Measurements from ENCODE around the gene ZFYVE26. TPM values are rescaled to one million over a fixed set of nuclear protein-coding genes. Genes with fewer than 3 reads are reported as not detected.
"Not testable (repeated sequence)": the region's sequence is repeated elsewhere in the genome, so short reads cannot be mapped to it uniquely, and the experiment has no call there.

The ZFYVE26 gene
- total and polyA plus RNA-seq, 5 donors, result 5.2 to 17.0 (median 14.4) TPM

GRCh38 chr14:67703997-67704396, 112.4 kb downstream of the ZFYVE26 start:
- DNase-seq, result no peak
- intact Hi-C loops (cut with DNase I), result loop anchor here (2.0 to 10.0 kb wide), 4 partner anchors 85 to 269 kb away; partner anchors contain the start of gene ARG2 (in 2 of the 4)

DNA sequence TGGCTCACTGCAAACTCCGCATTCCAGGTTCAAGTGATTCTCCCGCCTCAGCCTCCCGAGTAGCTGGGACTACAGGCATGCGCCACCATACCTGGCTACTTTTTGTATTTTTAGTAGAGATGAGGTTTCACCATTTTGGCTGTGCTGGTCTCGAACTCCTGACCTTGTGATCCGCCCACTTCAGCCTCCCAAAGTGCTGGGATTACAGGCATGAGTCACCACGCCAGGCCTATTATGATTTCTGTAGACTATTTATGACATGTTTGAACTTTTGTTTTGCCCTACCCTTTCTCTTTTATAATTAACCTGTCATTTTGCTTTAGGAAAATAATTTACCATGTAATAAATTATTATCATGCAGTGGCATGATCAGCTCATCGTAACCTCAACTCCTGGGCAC, 114.9 kb downstream of the ZFYVE26 start, which contains the start of gene RDH12:
RDH12 (plus strand) TSS at position 395 of the 400 bp plus-strand sequence. CDS start 20,757 bp downstream, outside the sequence.
- H3K4me3 ChIP-seq (ENCODE audit: low read length); ATAC-seq; H3K4me1 ChIP-seq (ENCODE audit: control insufficient read depth, insufficient read depth, low read length); H3K27ac ChIP-seq (ENCODE audit: low read length); H3K9me3 ChIP-seq (ENCODE audit: control insufficient read depth, low read length); DNase-seq; H3K27me3 ChIP-seq (ENCODE audit: control insufficient read depth, insufficient read depth): not testable (repeated sequence)
- intact Hi-C loops (cut with DNase I), result loop anchor here (10.0 kb wide), 3 partner anchors 87 to 267 kb away; partner anchors contain the start of gene ARG2 (in 1 of the 4)
- WGBS, result 93% methylated on average over 8 of the region's 8 CpGs

More at GRCh38 chr14:67703997-67704396, 112.4 kb downstream of the ZFYVE26 start:
- no peaks in the 10 kb centered on the region for H3K27me3 ChIP-seq (ENCODE audit: control insufficient read depth, insufficient read depth)
- H3K4me1 ChIP-seq (ENCODE audit: control insufficient read depth, insufficient read depth, low read length), result no peaks in the 10 kb centered on the region
- no peak overlapping the region for H3K4me3 ChIP-seq (ENCODE audit: low read length)
- ATAC-seq, result no peak
- 41% methylated on average over 3 of the region's 3 CpGs for WGBS
- H3K9me3 ChIP-seq (ENCODE audit: control insufficient read depth, low read length), result no peaks in the 10 kb centered on the region
- H3K27ac ChIP-seq (ENCODE audit: low read length), result no peak overlapping the region

DNA sequence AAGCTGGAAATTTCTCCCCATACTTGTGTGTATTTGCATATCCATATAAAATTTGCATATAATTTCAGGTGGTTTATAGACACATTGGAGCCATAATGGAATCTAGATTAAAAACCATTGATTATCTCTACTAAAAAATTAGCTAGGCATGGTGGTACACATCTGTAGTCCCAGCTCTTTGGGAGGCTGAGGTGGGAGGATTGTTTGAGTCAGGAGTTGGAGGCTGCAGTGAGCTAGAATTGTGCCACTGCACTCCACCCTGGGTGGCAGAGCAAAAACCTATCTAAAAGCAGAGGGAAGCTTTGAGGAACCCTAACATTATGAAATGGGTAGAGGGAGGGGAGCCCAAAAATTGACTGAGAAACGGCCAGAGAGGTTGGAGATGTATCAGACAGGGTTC, 118.2 kb downstream of the ZFYVE26 start:
- no peak for DNase-seq
- ATAC-seq, result no peak
- intact Hi-C loops (cut with DNase I), result no loop called here
- Histone ChIP-seq H3K4me3 (ENCODE audit: low read length) (no peak overlapping the region), H3K9me3 (ENCODE audit: control insufficient read depth, low read length) (no peaks in the 10 kb centered on the region), H3K27ac (ENCODE audit: low read length) (no peak overlapping the region), H3K4me1 (ENCODE audit: control insufficient read depth, insufficient read depth, low read length) (peaks cover 2% of the 10 kb centered on the region), H3K27me3 (ENCODE audit: control insufficient read depth, insufficient read depth) (no peaks in the 10 kb centered on the region)
- WGBS, result 56% methylated on average over 1 of the region's 1 CpG

GRCh38 chr14:67697006-67697405, 119.4 kb downstream of the ZFYVE26 start:
- H3K27me3 ChIP-seq (ENCODE audit: control insufficient read depth, insufficient read depth), result no peaks in the 10 kb centered on the region
- H3K27ac ChIP-seq (ENCODE audit: low read length), result no peak overlapping the region
- no peak overlapping the region for H3K4me3 ChIP-seq (ENCODE audit: low read length)
- intact Hi-C loops (cut with DNase I), result no loop called here
- H3K9me3 ChIP-seq (ENCODE audit: control insufficient read depth, low read length), result no peaks in the 10 kb centered on the region
- no peak for DNase-seq
- no peak for ATAC-seq
- peaks cover 2% of the 10 kb centered on the region for H3K4me1 ChIP-seq (ENCODE audit: control insufficient read depth, insufficient read depth, low read length)
- WGBS, result 86% methylated on average over 4 of the region's 4 CpGs

Other genes with a start within 250 kb of the ZFYVE26 start
- 10 to 100 TPM; 13.1 to 15.4 (median 13.9) TPM for gene PIGH, start 216.3 kb downstream of the ZFYVE26 start, total RNA-seq
- gene PIGH, start 216.3 kb downstream of the ZFYVE26 start, polyA plus RNA-seq, result 13.1 TPM
- under 1 TPM; 0.25 to 0.68 (median 0.51) TPM for gene ARG2, start 196.7 kb downstream of the ZFYVE26 start, total RNA-seq
- gene ARG2, start 196.7 kb downstream of the ZFYVE26 start, polyA plus RNA-seq, result 0.93 TPM
- gene VTI1B, start 142.0 kb downstream of the ZFYVE26 start, total RNA-seq, result 100 to 1,000 TPM; 132 to 155 (median 141) TPM
- gene VTI1B, start 142.0 kb downstream of the ZFYVE26 start, polyA plus RNA-seq, result 117 TPM
- 10 to 100 TPM; 17.5 to 21.5 (median 19.8) TPM for gene RDH11, start 120.8 kb downstream of the ZFYVE26 start, total RNA-seq
- gene RDH11, start 120.8 kb downstream of the ZFYVE26 start, polyA plus RNA-seq, result 18.1 TPM
- not detected for gene RDH12, start 114.7 kb downstream of the ZFYVE26 start, total RNA-seq
- not detected for gene RDH12, start 114.7 kb downstream of the ZFYVE26 start, polyA plus RNA-seq
- gene RAD51B, start 3.2 kb upstream of the ZFYVE26 start, total RNA-seq, result 1 to 10 TPM; 3.3 to 5.3 (median 4.1) TPM
- gene RAD51B, start 3.2 kb upstream of the ZFYVE26 start, polyA plus RNA-seq, result 0.88 TPM